K562 (cell line): ENCODE results near the gene SCIN. TPM values are rescaled to one million over a fixed set of nuclear protein-coding genes. Genes with fewer than 3 reads are reported as not detected.

ENCODE experiments used
- ATAC-seq: fragments of 200-7000 bp; cut with Tn5 transposase; 3 replicates; pipeline ENCODE4 v1.9.1; 2020; ENCODE audit warnings: moderate library complexity
- BruUV-seq: library from RNA; stranded (reverse); fragments of 400-500 nt; replicated peaks from 2 replicates; lab custom pipeline; 2021; lab: Mats Ljungman, UMichigan
- CTCF ChIA-PET: fragments of 300-600 bp; formaldehyde crosslinking; extraction: SDS; loops from one replicate; lab custom pipeline; 2021; ENCODE audit warnings: low intra/inter-chr PET ratio; lab: Yijun Ruan, JAX
- POLR2A ChIA-PET: fragments of 300-600, 350-650 bp; sonication (Branson Sonifier 250); formaldehyde crosslinking; extraction: SDS; loops from one replicate; lab custom pipeline; 2021; ENCODE audit warnings: antibody characterized with exemption, inconsistent platforms; lab: Yijun Ruan, JAX
- DNase-seq, 4 experiments: peaks; one replicate each; pipeline versions ENCODE4 v3.0.0 to v3.0.0-alpha.2; 2011 to 2018; ENCODE audit warnings: low spot score in 3 of 4, mixed read lengths in 3 of 4; ENCODE audit errors: extremely low read depth in 1 of 4
- FAIRE-seq: peaks from 2 replicates; lab custom pipeline; 2011; peaks lifted over from hg19 to GRCh38; lab: Jason Lieb, UNC
- H2AFZ ChIP-seq: 2 replicates; pipeline ENCODE4 v1.6.0; 2011; ENCODE audit warnings: low read depth, low read length, control low read depth, inconsistent platforms
- H3K27ac ChIP-seq: fragments of 200-600 bp; 3 replicates; pipeline ENCODE4 v1.8.0; 2011; ENCODE audit warnings: low read depth, mild to moderate bottlenecking, control low read depth, inconsistent platforms, low read length, moderate library complexity, mixed read lengths; ENCODE audit errors: extremely low read depth
- H3K27me3 ChIP-seq, 2 experiments: fragments of 300-600 bp in 1 of 2; 2 replicates in 1 of 2; 3 replicates in 1 of 2; pipeline versions ENCODE4 v1.6.0 to v1.8.0; 2011; ENCODE audit warnings: inconsistent platforms in 2 of 2, low read length in 2 of 2, mild to moderate bottlenecking in 1 of 2, mixed read lengths in 1 of 2, moderate library complexity in 1 of 2; ENCODE audit not compliant: control insufficient read depth in 2 of 2, insufficient read depth in 2 of 2
- H3K36me3 ChIP-seq: fragments of 300-600 bp; 3 replicates; pipeline ENCODE4 v1.8.0; 2011; ENCODE audit warnings: mild to moderate bottlenecking, low read length, inconsistent platforms; ENCODE audit not compliant: control insufficient read depth, insufficient read depth
- H3K4me1 ChIP-seq, 2 experiments: fragments of 200-600 bp in 1 of 2; replicated peaks in 1 of 2; 2 replicates in 1 of 2; 3 replicates in 1 of 2; pipeline versions ENCODE4 v1.5.1 to v1.8.0; 2011; ENCODE audit warnings: inconsistent platforms in 2 of 2, low read length in 2 of 2, mild to moderate bottlenecking in 1 of 2, mixed read lengths in 1 of 2, moderate library complexity in 1 of 2; ENCODE audit not compliant: control insufficient read depth in 2 of 2, insufficient read depth in 2 of 2
- H3K4me2 ChIP-seq: 2 replicates; pipeline ENCODE4 v1.6.1; 2011; ENCODE audit warnings: low read length, control low read depth, inconsistent platforms, mixed read lengths; ENCODE audit not compliant: insufficient read depth
- H3K4me3 ChIP-seq: fragments of 200-600 bp; sonication (generic), shearing (Covaris generic); 2 replicates; pipeline ENCODE4 v1.5.1; 2016; ENCODE audit warnings: control low read depth, inconsistent platforms
- H3K79me2 ChIP-seq: fragments of 200-600 bp; 3 replicates; pipeline ENCODE4 v1.8.0; 2011; ENCODE audit warnings: low read length, inconsistent platforms; ENCODE audit not compliant: control insufficient read depth, insufficient read depth
- H3K9ac ChIP-seq, 2 experiments: 2 replicates each; pipeline versions ENCODE4 v1.6.0 to v1.6.1; 2011; ENCODE audit warnings: low read depth in 2 of 2, low read length in 2 of 2, control low read depth in 1 of 2, inconsistent platforms in 1 of 2, mild to moderate bottlenecking in 1 of 2, mixed read lengths in 1 of 2; ENCODE audit not compliant: insufficient read depth in 1 of 2
- H3K9me1 ChIP-seq: one replicate; pipeline ENCODE4 v1.6.0; 2011; ENCODE audit warnings: inconsistent platforms, mild to moderate bottlenecking, low read length, moderate library complexity; ENCODE audit not compliant: control insufficient read depth, insufficient read depth
- H3K9me3 ChIP-seq: replicated peaks from 2 replicates; pipeline ENCODE4 v1.5.1; 2011; ENCODE audit warnings: low read depth, low read length, inconsistent platforms; ENCODE audit not compliant: control insufficient read depth, insufficient read depth
- H4K20me1 ChIP-seq: replicated peaks from 2 replicates; pipeline ENCODE4 v1.6.1; 2011; ENCODE audit warnings: low read length, inconsistent platforms, mixed read lengths; ENCODE audit not compliant: control insufficient read depth, insufficient read depth
- BDP1 ChIP-seq: IDR thresholded peaks from 3 replicates; pipeline ENCODE4 v1.6.1; 2011; ENCODE audit not compliant: insufficient read length, insufficient read depth
- CEBPG ChIP-seq, 3 experiments: fragments of 200-800 bp in 1 of 3; sonication (Bioruptor generic) in 1 of 3; sonication (generic) in 1 of 3; formaldehyde crosslinking in 1 of 3; IDR thresholded peaks in 2 of 3; conservative IDR thresholded peaks in 1 of 3; 2 replicates each; pipeline versions ENCODE4 v1.6.1 to v1.8.0; 2016 to 2022; ENCODE audit warnings: missing compliant biosample characterization in 2 of 3, missing genetic modification characterization in 2 of 3, mild to moderate bottlenecking in 1 of 3, missing genetic modification reagents in 1 of 3
- FOSL1 ChIP-seq: fragments of 200-800 bp; sonication (Bioruptor generic); conservative IDR thresholded peaks from 2 replicates; pipeline ENCODE4 v1.6.1; 2016; ENCODE audit warnings: missing genetic modification characterization, missing compliant biosample characterization
- NR1H2 ChIP-seq: sonication (generic); formaldehyde crosslinking; IDR thresholded peaks from 2 replicates; pipeline ENCODE4 v1.4.0; 2020; ENCODE audit warnings: mild to moderate bottlenecking, missing genetic modification reagents
- PHF21A ChIP-seq: fragments of 450-650 bp; IDR thresholded peaks from 2 replicates; pipeline ENCODE4 v1.6.1; 2017; ENCODE audit warnings: low read depth, borderline replicate concordance
- SMARCA5 ChIP-seq: fragments of 450-650 bp; IDR thresholded peaks from 2 replicates; pipeline ENCODE4 v1.6.1; 2016
- SUPT5H ChIP-seq: fragments of 450-650 bp; IDR thresholded peaks from 2 replicates; pipeline ENCODE4 v1.6.1; 2016
- TEAD2 ChIP-seq: fragments of 450-650 bp; IDR thresholded peaks from 2 replicates; pipeline ENCODE4 v1.6.1; 2016; ENCODE audit warnings: missing genetic modification characterization, control low read depth, missing compliant biosample characterization
- ZNF589 ChIP-seq: fragments of 200-800 bp; sonication (Bioruptor generic); IDR thresholded peaks from 2 replicates; pipeline ENCODE4 v1.6.1; 2016; ENCODE audit warnings: low read depth, missing genetic modification characterization, missing compliant biosample characterization
- WGBS: fragments of 100-300 bp; shearing (Covaris generic); methylation state at CpG from one replicate; pipeline ENCODE4 v1.1.6; 2016; ENCODE audit warnings: low coverage, mixed read lengths; ENCODE audit not compliant: insufficient coverage; ENCODE audit errors: missing lambda C conversion rate; 5-methylcytosine and 5-hydroxymethylcytosine counted together
- in situ Hi-C: fragments of 300-500 bp; cut with MboI; formaldehyde crosslinking; loops from 4 replicates; pipeline ENCODE4 v1.15.0; 2018; ENCODE audit warnings: inconsistent platforms, mixed read lengths
- intact Hi-C: fragments of 100-400 bp; cut with micrococcal nuclease; formaldehyde crosslinking; loops from 2 replicates; pipeline ENCODE4 v1.14.2; 2022
- polyA plus RNA-seq, 8 experiments: library from polyadenylated mRNA; depleted of rRNA in 4 of 8; stranded (reverse) in 5 of 8; unstranded in 3 of 8; fragments of >200 nt; fragmentation: Nextera tagmentation in 2 of 8; fragmentation: Illumina TruSeq in 1 of 8; extraction: Ambion mirVana in 2 of 8; extraction: Trizol in 1 of 8; gene quantifications; 2 replicates each; pipeline versions ENCODE4 v1.2.1 to v1.2.3, GENCODE V29; 2011 to 2014; ENCODE audit warnings: inconsistent platforms in 1 of 8, missing spikeins in 1 of 8
- total RNA-seq, 7 experiments: library from RNA; depleted of rRNA in 6 of 7; stranded (reverse); fragments of >200 nt in 6 of 7; fragmentation: Illumina TruSeq in 2 of 7; extraction: Trizol in 2 of 7; gene quantifications; 2 replicates each; pipeline versions ENCODE4 v1.2.1 to v1.2.3, GENCODE V29; 2011 to 2021; ENCODE audit warnings: low replicate concordance in 1 of 7
- TF ChIP-seq, protein P1 (sequence below): fragments of 450-650 bp; IDR thresholded peaks from 2 replicates; pipeline ENCODE4 v1.6.1; 2016; ENCODE audit warnings: low read depth, mild to moderate bottlenecking, moderate library complexity
- TF ChIP-seq, protein P2 (sequence below): fragments of 450-650 bp; IDR thresholded peaks from 2 replicates; pipeline ENCODE4 v1.7.0; 2016; ENCODE audit warnings: borderline replicate concordance
- TF ChIP-seq, protein P3 (sequence below): fragments of 450-650 bp; IDR thresholded peaks from 2 replicates; pipeline ENCODE4 v1.6.1; 2017; ENCODE audit warnings: antibody characterized with exemption, mild to moderate bottlenecking
- TF ChIP-seq, protein P4 (sequence below): sonication (generic); formaldehyde crosslinking; IDR thresholded peaks from 2 replicates; pipeline ENCODE4 v1.4.0; 2020; ENCODE audit warnings: mild to moderate bottlenecking, missing genetic modification reagents

The SCIN gene
- total and polyA plus RNA-seq, 9 of the 15 experiments (the other 6 are each of a cell fraction or from before 2014, with no cell fraction given): 0.67 to 18.2 (median 10.6) TPM

DNA sequence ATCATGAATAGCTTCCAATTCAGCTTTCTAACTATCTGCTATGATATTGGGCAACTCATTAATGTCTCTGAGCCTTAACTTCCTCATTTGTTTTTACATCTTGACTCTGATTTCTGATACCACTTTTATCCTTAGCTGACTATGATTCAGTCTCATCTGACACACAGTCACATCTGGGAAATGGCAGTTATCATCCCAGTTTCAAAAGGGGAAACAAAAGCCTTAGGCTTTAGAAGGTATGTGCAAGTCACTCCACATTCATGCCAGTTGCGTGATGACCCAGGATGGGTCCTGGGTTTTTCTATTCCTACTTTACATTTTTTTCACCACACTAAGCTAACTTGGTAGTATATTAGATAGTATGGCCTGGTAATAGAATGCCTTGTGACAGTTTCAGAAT is 12.7 kb downstream of the SCIN start:
- ChIA-PET CTCF (no interaction called here), POLR2A (no interaction called here)
- no peaks in the 10 kb centered on the region for H4K20me1 ChIP-seq

More for the DNA sequence above, 12.7 kb downstream of the SCIN start:
- H3K9ac ChIP-seq: no peak overlapping the region
- no peaks in the 10 kb centered on the region for H3K79me2 ChIP-seq
- H3K36me3 ChIP-seq: no peaks in the 10 kb centered on the region
- FAIRE-seq (no peak), DNase-seq (no peak), ATAC-seq (no peak)
- H3K27ac ChIP-seq: no peak overlapping the region
- H3K9me1 ChIP-seq: no peaks in the 10 kb centered on the region
- no peak overlapping the region for H3K4me3 ChIP-seq
- peaks cover 2% of the 10 kb centered on the region; the same call in 1 of the 2 replicates for H3K9me3 ChIP-seq
- intact Hi-C loops (loop anchor here (10.0 kb wide), 1 partner anchor 198 kb away; no protein-coding TSS in a partner anchor), in situ Hi-C loops (no loop called here)
- no TSS peak for BruUV-seq
- no peak for TF ChIP-seq TEAD2 (tag)
- TF ChIP-seq, protein P1, sequence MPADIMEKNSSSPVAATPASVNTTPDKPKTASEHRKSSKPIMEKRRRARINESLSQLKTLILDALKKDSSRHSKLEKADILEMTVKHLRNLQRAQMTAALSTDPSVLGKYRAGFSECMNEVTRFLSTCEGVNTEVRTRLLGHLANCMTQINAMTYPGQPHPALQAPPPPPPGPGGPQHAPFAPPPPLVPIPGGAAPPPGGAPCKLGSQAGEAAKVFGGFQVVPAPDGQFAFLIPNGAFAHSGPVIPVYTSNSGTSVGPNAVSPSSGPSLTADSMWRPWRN: no peak
- TF ChIP-seq, protein P2, sequence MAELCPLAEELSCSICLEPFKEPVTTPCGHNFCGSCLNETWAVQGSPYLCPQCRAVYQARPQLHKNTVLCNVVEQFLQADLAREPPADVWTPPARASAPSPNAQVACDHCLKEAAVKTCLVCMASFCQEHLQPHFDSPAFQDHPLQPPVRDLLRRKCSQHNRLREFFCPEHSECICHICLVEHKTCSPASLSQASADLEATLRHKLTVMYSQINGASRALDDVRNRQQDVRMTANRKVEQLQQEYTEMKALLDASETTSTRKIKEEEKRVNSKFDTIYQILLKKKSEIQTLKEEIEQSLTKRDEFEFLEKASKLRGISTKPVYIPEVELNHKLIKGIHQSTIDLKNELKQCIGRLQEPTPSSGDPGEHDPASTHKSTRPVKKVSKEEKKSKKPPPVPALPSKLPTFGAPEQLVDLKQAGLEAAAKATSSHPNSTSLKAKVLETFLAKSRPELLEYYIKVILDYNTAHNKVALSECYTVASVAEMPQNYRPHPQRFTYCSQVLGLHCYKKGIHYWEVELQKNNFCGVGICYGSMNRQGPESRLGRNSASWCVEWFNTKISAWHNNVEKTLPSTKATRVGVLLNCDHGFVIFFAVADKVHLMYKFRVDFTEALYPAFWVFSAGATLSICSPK: no peak
- no peak for TF ChIP-seq ZNF589
- TF ChIP-seq, protein P3, sequence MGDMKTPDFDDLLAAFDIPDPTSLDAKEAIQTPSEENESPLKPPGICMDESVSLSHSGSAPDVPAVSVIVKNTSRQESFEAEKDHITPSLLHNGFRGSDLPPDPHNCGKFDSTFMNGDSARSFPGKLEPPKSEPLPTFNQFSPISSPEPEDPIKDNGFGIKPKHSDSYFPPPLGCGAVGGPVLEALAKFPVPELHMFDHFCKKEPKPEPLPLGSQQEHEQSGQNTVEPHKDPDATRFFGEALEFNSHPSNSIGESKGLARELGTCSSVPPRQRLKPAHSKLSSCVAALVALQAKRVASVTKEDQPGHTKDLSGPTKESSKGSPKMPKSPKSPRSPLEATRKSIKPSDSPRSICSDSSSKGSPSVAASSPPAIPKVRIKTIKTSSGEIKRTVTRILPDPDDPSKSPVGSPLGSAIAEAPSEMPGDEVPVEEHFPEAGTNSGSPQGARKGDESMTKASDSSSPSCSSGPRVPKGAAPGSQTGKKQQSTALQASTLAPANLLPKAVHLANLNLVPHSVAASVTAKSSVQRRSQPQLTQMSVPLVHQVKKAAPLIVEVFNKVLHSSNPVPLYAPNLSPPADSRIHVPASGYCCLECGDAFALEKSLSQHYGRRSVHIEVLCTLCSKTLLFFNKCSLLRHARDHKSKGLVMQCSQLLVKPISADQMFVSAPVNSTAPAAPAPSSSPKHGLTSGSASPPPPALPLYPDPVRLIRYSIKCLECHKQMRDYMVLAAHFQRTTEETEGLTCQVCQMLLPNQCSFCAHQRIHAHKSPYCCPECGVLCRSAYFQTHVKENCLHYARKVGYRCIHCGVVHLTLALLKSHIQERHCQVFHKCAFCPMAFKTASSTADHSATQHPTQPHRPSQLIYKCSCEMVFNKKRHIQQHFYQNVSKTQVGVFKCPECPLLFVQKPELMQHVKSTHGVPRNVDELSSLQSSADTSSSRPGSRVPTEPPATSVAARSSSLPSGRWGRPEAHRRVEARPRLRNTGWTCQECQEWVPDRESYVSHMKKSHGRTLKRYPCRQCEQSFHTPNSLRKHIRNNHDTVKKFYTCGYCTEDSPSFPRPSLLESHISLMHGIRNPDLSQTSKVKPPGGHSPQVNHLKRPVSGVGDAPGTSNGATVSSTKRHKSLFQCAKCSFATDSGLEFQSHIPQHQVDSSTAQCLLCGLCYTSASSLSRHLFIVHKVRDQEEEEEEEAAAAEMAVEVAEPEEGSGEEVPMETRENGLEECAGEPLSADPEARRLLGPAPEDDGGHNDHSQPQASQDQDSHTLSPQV: no peak
- no peak for TF ChIP-seq PHF21A
- TF ChIP-seq CEBPG (CRISPR knock-in tag; IDR thresholded peaks at IDR 0.05): no peak
- 0 out of 4 replicates have a peak, but pooled peaks of 1 of the 2 experiments have one; percentile 44 for TF ChIP-seq CEBPG (tag; conservative IDR thresholded peaks at IDR 0.05 in 1 of 2, IDR thresholded peaks at IDR 0.05 in 1 of 2)
- TF ChIP-seq, protein P4, sequence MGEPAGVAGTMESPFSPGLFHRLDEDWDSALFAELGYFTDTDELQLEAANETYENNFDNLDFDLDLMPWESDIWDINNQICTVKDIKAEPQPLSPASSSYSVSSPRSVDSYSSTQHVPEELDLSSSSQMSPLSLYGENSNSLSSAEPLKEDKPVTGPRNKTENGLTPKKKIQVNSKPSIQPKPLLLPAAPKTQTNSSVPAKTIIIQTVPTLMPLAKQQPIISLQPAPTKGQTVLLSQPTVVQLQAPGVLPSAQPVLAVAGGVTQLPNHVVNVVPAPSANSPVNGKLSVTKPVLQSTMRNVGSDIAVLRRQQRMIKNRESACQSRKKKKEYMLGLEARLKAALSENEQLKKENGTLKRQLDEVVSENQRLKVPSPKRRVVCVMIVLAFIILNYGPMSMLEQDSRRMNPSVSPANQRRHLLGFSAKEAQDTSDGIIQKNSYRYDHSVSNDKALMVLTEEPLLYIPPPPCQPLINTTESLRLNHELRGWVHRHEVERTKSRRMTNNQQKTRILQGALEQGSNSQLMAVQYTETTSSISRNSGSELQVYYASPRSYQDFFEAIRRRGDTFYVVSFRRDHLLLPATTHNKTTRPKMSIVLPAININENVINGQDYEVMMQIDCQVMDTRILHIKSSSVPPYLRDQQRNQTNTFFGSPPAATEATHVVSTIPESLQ (CRISPR knock-in tag): no peak
- peak; percentile 32; the same call in 1 of the 2 replicates for TF ChIP-seq FOSL1 (tag)
- no peak for TF ChIP-seq NR1H2 (CRISPR knock-in tag)
- TF ChIP-seq SMARCA5: no peak
- no peak for TF ChIP-seq SUPT5H
- TF ChIP-seq BDP1: no peak
- H2AFZ ChIP-seq: no peak overlapping the region
- H3K4me2 ChIP-seq: no peak overlapping the region
- H3K27me3 ChIP-seq: no peaks in the 10 kb centered on the region
- H3K4me1 ChIP-seq: peaks cover 0 to 34% of the 10 kb centered on the region in 2 experiments; a peak in 3 of 5 replicates
- 74% methylated on average over 1 of the region's 1 CpG for WGBS
